ENCODE results near the gene CCSAP.
"Not testable (repeated sequence)": the region's sequence is repeated elsewhere in the genome, so short reads cannot be mapped to it uniquely, and the experiment has no call there.

The CCSAP gene

GRCh38 chr1:229293528-229294204 is 49.2 kb downstream of the CCSAP start:
- TF ChIP-seq CTCF (IDR thresholded peaks at IDR 0.05; ENCODE audit: low read depth, low read length, missing control alignments): no peak
- DNase-seq (ENCODE audit: low read depth): no peak
- H3K4me3 ChIP-seq (ENCODE audit: low read depth, low read length): no peak overlapping the region

- H3K4me3 ChIP-seq (ENCODE audit: low read depth, low read length); DNase-seq (ENCODE audit: low read depth): not testable (repeated sequence)
These were observed 51.2 kb downstream of the CCSAP start for GRCh38 chr1:229291686-229292085.

- H3K4me3 ChIP-seq (ENCODE audit: low read depth, low read length): no peak overlapping the region
- no peak for DNase-seq (ENCODE audit: low read depth)
- no peak for TF ChIP-seq CTCF (IDR thresholded peaks at IDR 0.05; ENCODE audit: low read depth, low read length, missing control alignments)
These were observed 54.3 kb downstream of the CCSAP start for GRCh38 chr1:229288516-229288915.

GRCh38 chr1:229287267-229287666 is 55.6 kb downstream of the CCSAP start:
- DNase-seq (ENCODE audit: low read depth): no peak
- no peak for TF ChIP-seq CTCF (IDR thresholded peaks at IDR 0.05; ENCODE audit: low read depth, low read length, missing control alignments)
- no peak overlapping the region for H3K4me3 ChIP-seq (ENCODE audit: low read depth, low read length)

- H3K4me3 ChIP-seq (ENCODE audit: low read depth, low read length): no peak overlapping the region
- no peak for TF ChIP-seq CTCF (IDR thresholded peaks at IDR 0.05; ENCODE audit: low read depth, low read length, missing control alignments)
- no peak for DNase-seq (ENCODE audit: low read depth)
These were observed 56.6 kb downstream of the CCSAP start for GRCh38 chr1:229286099-229286766.

- TF ChIP-seq CTCF (IDR thresholded peaks at IDR 0.05; ENCODE audit: low read depth, low read length, missing control alignments): no peak
- no peak for DNase-seq (ENCODE audit: low read depth)
- H3K4me3 ChIP-seq (ENCODE audit: low read depth, low read length): no peak overlapping the region
These were observed 57.4 kb downstream of the CCSAP start for GRCh38 chr1:229285440-229285839.

- DNase-seq (ENCODE audit: low read depth): no peak
- H3K4me3 ChIP-seq (ENCODE audit: low read depth, low read length): no peak overlapping the region
- TF ChIP-seq CTCF (IDR thresholded peaks at IDR 0.05; ENCODE audit: low read depth, low read length, missing control alignments): no peak
These were observed 58.0 kb downstream of the CCSAP start for GRCh38 chr1:229284887-229285286.
